AG04450 (cell line): Measurements from ENCODE around the gene TCEAL9. TPM values are rescaled to one million over a fixed set of nuclear protein-coding genes. Genes with fewer than 3 reads are reported as not detected.
A peak's percentile ranks its signal among the peaks of the same experiment; 100 is the strongest.

Experiments used
- CTCF ChIA-PET: fragments of 300-600, 350-600 bp; formaldehyde crosslinking; extraction: SDS; loops from one replicate; lab custom pipeline; 2022; ENCODE audit warnings: antibody characterized with exemption, inconsistent platforms; lab: Charles Lee
- POLR2A ChIA-PET: fragments of 350-600 bp; formaldehyde crosslinking; extraction: SDS; loops from one replicate; lab custom pipeline; 2021; ENCODE audit warnings: antibody characterized with exemption, inconsistent platforms; lab: Yijun Ruan, JAX
- DNase-seq: peaks from one replicate; pipeline ENCODE4 v3.0.0-alpha.2; 2011; ENCODE audit warnings: low read depth, low spot score
- H3K27ac ChIP-seq: one replicate; pipeline ENCODE4 v1.5.1; 2012; ENCODE audit warnings: low read depth, low read length, control low read depth
- H3K27me3 ChIP-seq: one replicate; pipeline ENCODE4 v1.6.0; 2012; ENCODE audit warnings: low read length; ENCODE audit not compliant: control insufficient read depth, insufficient read depth
- H3K4me3 ChIP-seq: 2 replicates; pipeline ENCODE4 v1.5.1; 2011; ENCODE audit warnings: mild to moderate bottlenecking, low read depth, low read length, control low read depth
- H3K9me3 ChIP-seq: 2 replicates; pipeline ENCODE4 v1.5.1; 2012; ENCODE audit warnings: low read length; ENCODE audit not compliant: control insufficient read depth, insufficient read depth
- polyA plus RNA-seq: library from polyadenylated mRNA; depleted of rRNA; stranded (reverse); fragments of >200 nt; gene quantifications from 2 replicates; pipeline ENCODE4 v1.2.3, GENCODE V29; 2011
- TF ChIP-seq, protein P1 (sequence below): IDR thresholded peaks from 2 replicates; pipeline ENCODE4 v1.5.1; 2011; ENCODE audit warnings: low read depth, low read length, control low read depth, inconsistent platforms

TCEAL9 gene
- polyA plus RNA-seq, 1 experiment, result 234 TPM

DNA sequence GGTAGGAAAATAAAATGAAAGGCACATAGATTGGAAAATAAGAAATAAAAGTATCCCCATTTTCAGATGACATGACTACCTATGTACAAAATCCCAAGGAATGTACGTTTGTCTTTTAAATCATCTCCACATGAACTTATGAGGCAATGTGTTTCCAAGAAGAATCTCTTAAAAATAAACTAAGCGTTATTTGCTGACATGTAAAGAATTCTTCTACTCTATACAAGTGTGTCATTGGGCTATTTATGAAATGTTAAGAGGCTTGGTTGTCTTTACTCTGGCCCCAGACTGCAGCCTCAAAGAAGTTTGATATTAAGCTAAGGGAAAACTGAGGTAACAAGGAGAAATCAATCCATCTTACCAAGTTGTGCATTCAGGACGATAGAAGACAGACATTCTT, 37.2 kb downstream of the TCEAL9 start:
- TF ChIP-seq, protein P1, sequence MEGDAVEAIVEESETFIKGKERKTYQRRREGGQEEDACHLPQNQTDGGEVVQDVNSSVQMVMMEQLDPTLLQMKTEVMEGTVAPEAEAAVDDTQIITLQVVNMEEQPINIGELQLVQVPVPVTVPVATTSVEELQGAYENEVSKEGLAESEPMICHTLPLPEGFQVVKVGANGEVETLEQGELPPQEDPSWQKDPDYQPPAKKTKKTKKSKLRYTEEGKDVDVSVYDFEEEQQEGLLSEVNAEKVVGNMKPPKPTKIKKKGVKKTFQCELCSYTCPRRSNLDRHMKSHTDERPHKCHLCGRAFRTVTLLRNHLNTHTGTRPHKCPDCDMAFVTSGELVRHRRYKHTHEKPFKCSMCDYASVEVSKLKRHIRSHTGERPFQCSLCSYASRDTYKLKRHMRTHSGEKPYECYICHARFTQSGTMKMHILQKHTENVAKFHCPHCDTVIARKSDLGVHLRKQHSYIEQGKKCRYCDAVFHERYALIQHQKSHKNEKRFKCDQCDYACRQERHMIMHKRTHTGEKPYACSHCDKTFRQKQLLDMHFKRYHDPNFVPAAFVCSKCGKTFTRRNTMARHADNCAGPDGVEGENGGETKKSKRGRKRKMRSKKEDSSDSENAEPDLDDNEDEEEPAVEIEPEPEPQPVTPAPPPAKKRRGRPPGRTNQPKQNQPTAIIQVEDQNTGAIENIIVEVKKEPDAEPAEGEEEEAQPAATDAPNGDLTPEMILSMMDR, result no peak
- no peak for DNase-seq
- POLR2A ChIA-PET, result interaction anchor here (0.8 kb wide), 1 partner anchor 37 kb away, joined by 3 read pairs; the partner anchor contains the start of gene TCEAL9
- peak overlapping the region; percentile 39 for H3K27ac ChIP-seq
- CTCF ChIA-PET, result no interaction called here
- H3K4me3 ChIP-seq, result no peak overlapping the region
- H3K27me3 ChIP-seq, result no peaks in the 10 kb centered on the region
- H3K9me3 ChIP-seq, result no peaks in the 10 kb centered on the region

DNA sequence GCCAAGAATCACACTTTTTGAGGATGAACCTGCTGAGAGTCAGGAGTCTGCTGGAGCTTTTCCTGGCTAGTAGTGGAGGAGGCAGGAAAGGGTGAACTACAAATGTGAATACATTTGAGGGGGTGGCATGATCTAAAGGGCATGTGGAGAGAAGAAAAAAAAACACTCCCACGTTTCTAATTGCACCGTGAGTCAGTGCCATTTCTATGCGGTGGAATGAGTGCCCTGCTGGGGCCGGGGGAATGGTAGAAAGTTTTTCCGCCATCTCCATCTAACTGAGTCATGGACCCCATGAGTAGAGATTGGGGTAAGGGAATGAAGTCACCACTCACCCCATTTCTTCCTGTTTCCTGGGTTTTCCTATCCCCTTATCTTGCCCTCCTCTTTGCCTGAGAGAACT, 39.9 kb downstream of the TCEAL9 start:
- TF ChIP-seq, protein P1, result no peak
- Histone ChIP-seq H3K9me3 (no peaks in the 10 kb centered on the region), H3K27me3 (no peaks in the 10 kb centered on the region), H3K4me3 (no peak overlapping the region), H3K27ac (peak overlapping the region; percentile 73)
- no peak for DNase-seq
- POLR2A ChIA-PET, result interaction anchor here (0.7 kb wide), 1 partner anchor 40 kb away, joined by 7 read pairs; the partner anchor contains the start of gene TCEAL9
- CTCF ChIA-PET, result no interaction called here

DNA sequence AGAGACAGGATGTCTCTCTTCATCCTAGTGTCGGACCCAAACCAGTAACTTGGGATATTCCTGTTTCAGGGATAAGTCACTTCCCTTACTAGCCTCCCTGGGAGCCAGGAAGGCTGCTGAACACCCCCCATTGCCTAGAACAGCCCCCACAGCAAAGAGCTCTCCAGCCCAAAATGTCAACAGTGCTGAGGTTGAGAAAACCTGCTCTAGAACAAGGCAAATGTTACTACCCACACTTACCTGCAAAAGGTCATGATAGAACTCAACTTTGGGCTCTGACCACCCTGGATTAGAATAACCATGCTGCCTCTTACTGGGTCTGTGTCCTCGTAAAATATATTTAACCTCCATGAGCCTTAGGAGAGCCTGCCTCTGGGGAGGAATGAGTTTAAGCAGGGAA, 40.4 kb downstream of the TCEAL9 start:
- ChIA-PET POLR2A (interaction anchor here (1.8 kb wide), 1 partner anchor 19 kb away, joined by 6 read pairs; no protein-coding TSS in a partner anchor), CTCF (no interaction called here)
- Histone ChIP-seq H3K4me3 (no peak overlapping the region), H3K9me3 (no peaks in the 10 kb centered on the region), H3K27me3 (no peaks in the 10 kb centered on the region), H3K27ac (peak overlapping the region; percentile 73)
- DNase-seq, result no peak
- TF ChIP-seq, protein P1, result no peak

DNA sequence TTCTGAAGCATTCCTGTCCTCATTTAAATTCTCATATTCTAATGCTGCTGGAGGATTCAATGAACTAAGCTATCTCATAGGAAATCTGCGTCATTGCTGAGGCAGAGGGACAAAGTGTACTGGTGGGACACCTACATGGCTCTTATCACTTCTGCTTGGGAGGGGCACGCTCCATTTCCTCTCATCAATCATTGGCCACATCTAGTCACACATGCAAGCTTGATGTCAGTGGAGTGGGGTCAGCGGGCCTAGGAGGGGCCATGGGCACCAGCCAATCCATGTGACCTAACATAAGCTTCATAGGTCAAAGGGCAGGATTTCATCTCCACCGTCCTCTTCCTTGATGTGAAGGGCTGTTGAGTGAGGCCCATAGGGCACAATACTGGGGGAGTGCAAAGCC, 41.4 kb downstream of the TCEAL9 start:
- Histone ChIP-seq H3K4me3 (no peak overlapping the region), H3K27ac (peak overlapping the region; percentile 72), H3K9me3 (no peaks in the 10 kb centered on the region), H3K27me3 (no peaks in the 10 kb centered on the region)
- CTCF ChIA-PET, result no interaction called here
- TF ChIP-seq, protein P1, result no peak
- POLR2A ChIA-PET, result interaction anchor here (1.8 kb wide), 1 partner anchor 20 kb away, joined by 6 read pairs; no protein-coding TSS in a partner anchor
- DNase-seq, result no peak

DNA sequence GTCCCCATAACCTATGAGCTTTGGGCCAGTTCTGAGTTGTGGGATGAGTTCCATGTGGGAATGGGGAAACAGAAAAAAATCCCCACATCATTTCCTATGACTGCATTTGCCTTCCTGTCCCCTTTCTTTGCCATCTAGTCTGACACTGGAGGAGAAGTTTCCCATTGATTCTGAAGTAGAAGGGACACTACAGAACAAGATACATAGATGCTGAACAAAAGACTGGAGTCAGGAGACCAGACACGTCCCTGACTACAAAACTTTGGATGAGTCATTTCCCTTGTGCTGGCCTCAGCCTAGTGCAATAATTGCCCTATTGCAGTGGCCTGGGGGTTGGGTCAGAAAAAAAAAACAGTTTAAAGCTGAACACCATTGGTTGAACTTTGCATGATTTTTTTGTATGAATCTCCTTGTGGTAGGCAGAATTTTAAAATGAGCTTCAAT, 42.1 kb downstream of the TCEAL9 start:
- Histone ChIP-seq H3K27ac (peak overlapping the region; percentile 72), H3K9me3 (no peaks in the 10 kb centered on the region), H3K4me3 (no peak overlapping the region), H3K27me3 (no peaks in the 10 kb centered on the region)
- ChIA-PET CTCF (no interaction called here), POLR2A (interaction anchor here (0.6 kb wide), 1 partner anchor 101 kb away, joined by 3 read pairs; no protein-coding TSS in a partner anchor)
- DNase-seq, result no peak
- TF ChIP-seq, protein P1, result no peak
